Measurements from ENCODE around the gene ITGB6.

ITGB6 gene

DNA sequence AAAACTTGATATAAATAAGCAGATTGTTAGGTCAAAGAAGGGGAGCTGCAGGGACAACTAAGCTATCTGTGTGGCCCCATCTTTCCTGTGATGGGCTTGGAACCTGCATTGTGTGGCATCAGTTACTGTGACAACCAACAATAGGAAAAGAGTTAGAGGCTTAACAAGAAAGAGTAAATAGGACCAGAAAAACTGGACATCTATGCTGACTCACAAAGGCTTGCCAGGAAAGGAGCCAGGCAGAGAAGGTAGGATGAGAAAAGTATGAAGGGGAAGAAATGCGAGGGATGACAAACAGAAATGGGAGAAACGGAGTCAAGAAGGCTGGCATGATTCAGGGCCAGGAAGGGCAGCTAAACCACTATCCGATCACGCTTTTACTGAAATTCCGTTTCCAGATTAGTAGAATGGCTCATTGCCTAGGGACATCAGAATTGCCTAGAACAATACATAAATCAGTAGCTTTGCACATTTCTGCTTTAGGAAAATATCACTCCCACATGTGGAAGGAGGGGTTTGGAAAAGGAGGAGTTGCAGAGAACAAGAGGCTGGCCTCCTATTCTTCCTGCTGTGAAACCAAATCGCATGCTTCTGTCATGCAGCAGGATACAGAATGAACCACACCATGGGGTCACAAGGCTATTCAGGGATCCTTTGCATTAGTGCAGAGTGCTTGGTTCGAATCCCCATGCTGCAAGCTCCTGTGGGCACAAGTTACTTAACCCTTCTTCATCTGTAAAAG lies 144.9 kb downstream of the ITGB6 start:
- in situ Hi-C loops (cut with MboI; ENCODE audit: low sequenced_read_pairs): no loop called here

DNA sequence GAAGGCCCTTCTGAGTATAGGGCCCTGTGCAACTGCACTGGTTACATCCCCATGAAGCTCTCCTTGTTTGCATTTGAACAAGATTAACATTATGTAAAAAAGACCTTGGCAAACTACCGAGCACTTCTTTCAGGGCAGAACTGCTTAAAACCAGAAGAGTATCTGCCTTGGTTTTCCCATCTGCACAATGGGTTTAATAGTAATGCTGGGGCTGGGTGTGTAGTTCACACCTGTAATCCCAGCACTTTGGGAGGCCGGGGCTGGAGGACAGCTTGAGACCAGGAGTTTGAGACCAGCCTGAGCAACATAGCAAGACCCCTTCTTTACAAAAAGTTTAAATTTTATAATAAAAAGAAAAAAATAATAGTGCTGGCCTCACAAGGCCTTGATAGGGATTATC lies 146.1 kb downstream of the ITGB6 start:
- in situ Hi-C loops (cut with MboI; ENCODE audit: low sequenced_read_pairs): no loop called here

DNA sequence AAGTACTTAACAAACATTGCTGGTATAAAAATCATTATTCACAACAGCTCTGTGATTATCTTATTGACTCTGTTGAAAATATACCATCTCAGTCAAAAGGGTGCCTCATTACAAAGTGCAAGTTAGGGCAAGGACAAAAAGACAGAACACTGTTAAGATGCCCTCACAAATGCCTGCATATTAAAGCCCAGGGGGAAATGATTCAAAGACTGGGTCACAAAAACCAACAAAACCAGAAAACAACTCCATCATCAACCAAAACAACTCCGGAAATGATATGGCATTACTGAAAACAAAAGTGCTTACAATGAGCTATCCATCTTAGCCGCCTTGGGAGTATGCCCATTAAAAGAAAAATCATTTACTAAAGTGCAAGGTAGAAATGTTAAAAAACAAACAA lies 147.5 kb downstream of the ITGB6 start:
- in situ Hi-C loops (cut with MboI; ENCODE audit: low sequenced_read_pairs): no loop called here

DNA sequence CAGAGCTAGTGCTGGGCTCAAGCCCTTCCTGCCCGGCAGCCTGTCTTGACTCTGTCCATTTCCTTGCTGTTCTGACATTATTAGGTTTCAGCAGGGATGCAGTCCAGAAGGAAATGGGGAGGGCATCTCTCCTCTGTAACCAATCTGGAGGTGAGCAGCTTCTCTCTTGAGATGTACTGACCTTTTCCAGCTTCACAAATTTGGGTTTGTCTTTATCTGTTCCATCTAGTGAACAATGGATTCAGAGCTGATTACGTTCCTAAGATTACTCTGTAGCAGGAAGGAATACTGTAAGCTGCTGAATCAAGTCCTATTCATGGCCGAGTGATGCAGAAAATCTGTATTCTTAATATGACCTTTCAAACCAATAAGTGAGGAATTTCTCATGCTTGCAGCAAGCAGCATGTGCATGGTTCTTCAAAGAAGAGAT lies 148.7 kb downstream of the ITGB6 start:
- in situ Hi-C loops (cut with MboI; ENCODE audit: low sequenced_read_pairs): no loop called here

DNA sequence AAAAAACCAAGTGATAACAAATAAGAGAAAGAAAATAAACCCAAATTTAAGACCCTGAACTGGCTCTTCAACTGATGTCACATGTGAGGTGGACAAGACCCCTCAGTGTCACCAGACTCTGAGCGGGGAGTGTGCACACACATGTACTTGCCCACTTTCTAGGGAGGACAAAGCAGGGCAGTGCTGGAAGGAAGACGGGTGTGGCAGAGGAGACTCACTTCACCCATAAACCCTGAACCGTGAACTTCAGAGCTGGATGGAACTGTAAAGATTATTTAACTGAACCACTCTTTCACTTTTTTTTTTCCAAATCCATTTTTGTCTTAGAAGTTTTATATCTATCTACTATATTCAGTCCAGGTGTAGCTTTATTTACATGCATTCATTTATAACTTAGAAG lies 149.9 kb downstream of the ITGB6 start:
- in situ Hi-C loops (cut with MboI; ENCODE audit: low sequenced_read_pairs): no loop called here

Measured in hTERT RPE-1 (cell line).